OCI-LY3 (cell line): ENCODE results near the gene WDFY4.

Source experiments
- CTCF ChIP-seq: fragments of 200-600, 300-600 bp; sonication (generic); IDR thresholded peaks from 2 replicates; pipeline ENCODE4 v1.5.1; 2014; ENCODE audit warnings: antibody characterized with exemption, low read length, low read depth
- EZH2phosphoT487 ChIP-seq: fragments of 200-600 bp; shearing (Covaris generic); IDR thresholded peaks from 2 replicates; pipeline ENCODE4 v1.6.1; 2018; ENCODE audit warnings: antibody characterized with exemption, mixed run types, low read depth

GRCh38 chr10:48682265-48682664, 2.4 kb upstream of the WDFY4 start:
- TF ChIP-seq CTCF (no peak), EZH2phosphoT487 (no peak)
